Adrenal gland (tissue), 5 donors: ENCODE results near the gene FGFR3.

Source experiments
- CTCF ChIP-seq, 6 experiments: fragments of 450-650 bp in 4 of 6; fragments of 200-600 bp in 2 of 6; sonication (generic) in 1 of 6; IDR thresholded peaks; 1 replicate in 5 of 6; 2 replicates in 1 of 6; pipeline versions ENCODE4 v1.5.1 to v1.8.0; 2016 to 2021; ENCODE audit warnings: antibody characterized with exemption in 6 of 6, mild to moderate bottlenecking in 2 of 6, moderate library complexity in 1 of 6
- POLR2A ChIP-seq, 2 donors: fragments of 450-650 bp; IDR thresholded peaks; one replicate each; pipeline ENCODE4 v1.6.1; 2017; ENCODE audit warnings: antibody characterized with exemption in 2 of 2, mild to moderate bottlenecking in 2 of 2, moderate library complexity in 1 of 2
- donor health status: DM: no; HTN: no; CAD: no.

- TF ChIP-seq CTCF (IDR thresholded peaks at IDR 0.05): no peak
- no peak for TF ChIP-seq POLR2A (IDR thresholded peaks at IDR 0.05)
Measured at GRCh38 chr4:1796486-1797204, 3.6 kb downstream of the FGFR3 start.
